Measurements from ENCODE around the gene ELP5.

The ELP5 gene

DNA sequence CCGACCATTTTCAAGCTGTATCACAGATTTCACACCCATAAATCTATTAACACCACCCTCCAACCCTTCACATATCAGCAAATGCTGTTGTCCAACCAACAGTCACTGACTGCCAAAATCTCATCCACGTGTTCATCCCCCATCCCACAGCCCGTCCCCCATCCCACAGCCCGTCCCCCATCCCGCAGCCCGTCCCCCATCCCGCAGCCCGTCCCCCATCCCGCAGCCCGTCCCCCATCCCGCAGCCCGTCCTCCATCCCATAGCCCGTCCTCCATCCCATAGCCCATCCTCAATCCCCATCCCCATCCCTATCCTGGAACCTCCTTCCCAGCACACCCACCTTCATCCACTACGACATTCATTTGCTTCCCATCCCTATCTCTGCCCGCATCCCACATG is 46.5 kb upstream of the ELP5 start:
- H3K79me1 ChIP-seq (ENCODE audit: low read length) = peaks cover 2% of the 10 kb centered on the region
- no peak overlapping the region for H3K23ac ChIP-seq (ENCODE audit: low read length)
- H3K27me3 ChIP-seq (ENCODE audit: insufficient read depth, low read length) = no peaks in the 10 kb centered on the region
- no peak overlapping the region for H2AK5ac ChIP-seq (ENCODE audit: low read length)
- 100% methylated on average over 2 of the region's 15 CpGs for WGBS (ENCODE audit: extremely low coverage, insufficient coverage, insufficient read length)
- H3K79me2 ChIP-seq (ENCODE audit: control insufficient read depth, insufficient read depth, low read length, poor library complexity) = no peaks in the 10 kb centered on the region
- H4K91ac ChIP-seq (ENCODE audit: low read depth, low read length) = no peak overlapping the region
- H3K18ac ChIP-seq (ENCODE audit: low read length) = no peak overlapping the region
- H2BK5ac ChIP-seq (ENCODE audit: low read depth, low read length, poor library complexity) = no peak overlapping the region
- H3K36me3 ChIP-seq (ENCODE audit: control insufficient read depth in 1 of 2, insufficient read depth in 2 of 2, low read length in 2 of 2) = peaks cover 17 to 18% of the 10 kb centered on the region in 2 experiments
- H3K27ac ChIP-seq (ENCODE audit: low read depth, low read length) = no peak overlapping the region
- H2BK12ac ChIP-seq (ENCODE audit: low read length) = no peak overlapping the region
- no peak overlapping the region for H3K14ac ChIP-seq (ENCODE audit: low read length)
- H4K8ac ChIP-seq (ENCODE audit: low read depth, low read length) = no peak overlapping the region
- H3K4me3 ChIP-seq (ENCODE audit: low read depth, low read length) = no peak overlapping the region
- H2AFZ ChIP-seq (ENCODE audit: insufficient read depth, low read length, poor library complexity) = no peak overlapping the region
- H2BK120ac ChIP-seq (ENCODE audit: insufficient read depth, low read length, poor library complexity) = no peak overlapping the region
- no peak overlapping the region for H3K4ac ChIP-seq (ENCODE audit: low read depth, low read length)
- no peak for DNase-seq
- H3K4me2 ChIP-seq (ENCODE audit: low read length) = peak overlapping the region; percentile 54
- no peak overlapping the region for H3K9ac ChIP-seq (ENCODE audit: low read length)
- H3K9me3 ChIP-seq (ENCODE audit: insufficient read depth, low read depth, low read length) = peaks cover 4% of the 10 kb centered on the region
- no peak overlapping the region for H4K12ac ChIP-seq (ENCODE audit: low read depth, low read length)
- peaks cover 10 to 14% of the 10 kb centered on the region in 2 experiments for H3K4me1 ChIP-seq (ENCODE audit: control insufficient read depth in 1 of 2, insufficient read depth in 2 of 2, low read length in 2 of 2)

DNA sequence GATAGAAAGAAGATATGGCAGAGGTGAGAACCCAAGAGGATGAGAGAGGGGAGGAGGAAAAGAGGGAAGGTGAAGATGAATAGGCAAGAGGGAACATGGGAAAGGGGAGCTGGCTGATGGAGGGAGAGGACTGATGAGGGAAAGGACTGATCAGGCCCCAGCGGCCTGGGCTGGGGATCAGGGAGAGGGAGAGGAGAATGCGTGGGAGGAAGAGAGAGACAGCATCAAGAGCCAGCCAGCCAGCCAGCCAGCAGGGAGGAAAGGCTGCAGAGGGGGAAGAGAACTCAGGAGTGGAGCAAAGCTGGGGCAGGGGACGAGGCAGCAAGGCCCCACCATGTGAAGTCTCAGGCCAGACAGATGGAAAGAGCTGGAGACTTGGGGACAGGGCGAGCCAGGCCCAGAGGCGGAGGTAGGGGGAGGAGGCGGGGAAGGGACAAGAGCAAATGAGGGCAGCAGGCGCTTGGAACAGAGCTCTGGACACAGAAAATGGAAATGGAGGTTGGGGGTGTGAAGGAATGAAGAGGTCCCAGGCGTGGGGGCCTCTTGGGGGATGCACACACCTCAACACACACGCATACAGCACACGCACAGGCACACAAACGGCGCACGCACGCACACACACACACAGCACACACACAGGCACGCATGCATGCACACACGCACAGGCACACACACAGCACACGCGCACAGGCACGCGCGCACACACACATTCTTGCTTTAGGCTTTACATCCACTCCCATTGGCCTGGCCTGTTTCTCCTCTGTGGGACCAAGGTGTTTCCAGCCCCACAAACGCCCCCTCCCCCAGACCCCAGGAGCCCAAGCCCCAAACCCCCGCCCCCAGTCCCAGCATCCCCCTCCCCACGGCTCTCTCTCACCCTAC is 44.7 kb upstream of the ELP5 start:
- H2BK12ac ChIP-seq (ENCODE audit: low read length) = no peak overlapping the region
- DNase-seq = no peak
- no peak overlapping the region for H4K12ac ChIP-seq (ENCODE audit: low read depth, low read length)
- no peak overlapping the region for H3K4me2 ChIP-seq (ENCODE audit: low read length)
- H3K27me3 ChIP-seq (ENCODE audit: insufficient read depth, low read length) = no peaks in the 10 kb centered on the region
- H3K4me3 ChIP-seq (ENCODE audit: low read depth, low read length) = peak overlapping the region; percentile 49
- H2BK5ac ChIP-seq (ENCODE audit: low read depth, low read length, poor library complexity) = no peak overlapping the region
- H2AFZ ChIP-seq (ENCODE audit: insufficient read depth, low read length, poor library complexity) = no peak overlapping the region
- H3K79me2 ChIP-seq (ENCODE audit: control insufficient read depth, insufficient read depth, low read length, poor library complexity) = peaks cover 1% of the 10 kb centered on the region
- no peak overlapping the region for H3K18ac ChIP-seq (ENCODE audit: low read length)
- peaks cover 2% of the 10 kb centered on the region for H3K79me1 ChIP-seq (ENCODE audit: low read length)
- H3K27ac ChIP-seq (ENCODE audit: low read depth, low read length) = no peak overlapping the region
- H2AK5ac ChIP-seq (ENCODE audit: low read length) = no peak overlapping the region
- no peak overlapping the region for H3K9ac ChIP-seq (ENCODE audit: low read length)
- WGBS (ENCODE audit: extremely low coverage, insufficient coverage, insufficient read length) = no CpG with 5 or more reads among the region's 24 CpGs
- H4K91ac ChIP-seq (ENCODE audit: low read depth, low read length) = no peak overlapping the region
- peaks cover 4% of the 10 kb centered on the region for H3K9me3 ChIP-seq (ENCODE audit: insufficient read depth, low read depth, low read length)
- H3K4me1 ChIP-seq (ENCODE audit: control insufficient read depth in 1 of 2, insufficient read depth in 2 of 2, low read length in 2 of 2) = peaks cover 17% of the 10 kb centered on the region in 2 experiments
- H3K14ac ChIP-seq (ENCODE audit: low read length) = no peak overlapping the region
- H4K8ac ChIP-seq (ENCODE audit: low read depth, low read length) = no peak overlapping the region
- H3K36me3 ChIP-seq (ENCODE audit: control insufficient read depth in 1 of 2, insufficient read depth in 2 of 2, low read length in 2 of 2) = peaks cover 15 to 17% of the 10 kb centered on the region in 2 experiments
- H2BK120ac ChIP-seq (ENCODE audit: insufficient read depth, low read length, poor library complexity) = no peak overlapping the region
- no peak overlapping the region for H3K4ac ChIP-seq (ENCODE audit: low read depth, low read length)
- no peak overlapping the region for H3K23ac ChIP-seq (ENCODE audit: low read length)

DNA sequence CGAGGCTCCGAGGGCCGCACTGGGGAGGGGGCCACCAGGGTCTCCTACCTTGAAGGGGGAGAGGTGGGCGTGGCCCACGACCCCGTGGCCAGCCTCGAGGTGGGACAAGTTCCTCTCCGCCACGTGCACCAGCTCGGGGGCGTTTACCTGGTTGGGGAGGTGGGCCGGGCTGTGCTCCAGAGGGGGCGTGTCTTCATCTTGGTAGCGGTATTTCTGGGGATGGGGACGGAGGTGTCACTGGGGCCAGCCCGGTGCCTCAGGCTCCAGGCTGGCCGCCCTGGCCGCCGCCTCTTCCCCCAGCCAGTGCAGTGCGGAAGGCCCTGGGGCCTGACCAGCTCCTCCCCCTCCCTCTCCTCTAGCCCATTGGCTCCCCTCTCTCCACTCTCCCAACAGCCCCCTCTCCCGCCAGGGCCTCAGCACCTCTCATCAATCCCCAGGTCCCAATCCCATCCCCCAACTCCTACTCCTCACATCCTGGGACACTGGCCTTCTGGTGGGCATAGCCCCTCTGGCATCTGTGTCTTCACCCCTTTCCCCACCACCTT is 43.9 kb upstream of the ELP5 start:
- H3K23ac ChIP-seq (ENCODE audit: low read length) = no peak overlapping the region
- peaks cover 17% of the 10 kb centered on the region in 2 experiments for H3K4me1 ChIP-seq (ENCODE audit: control insufficient read depth in 1 of 2, insufficient read depth in 2 of 2, low read length in 2 of 2)
- H3K79me2 ChIP-seq (ENCODE audit: control insufficient read depth, insufficient read depth, low read length, poor library complexity) = peaks cover 1% of the 10 kb centered on the region
- no peaks in the 10 kb centered on the region for H3K27me3 ChIP-seq (ENCODE audit: insufficient read depth, low read length)
- no CpG with 5 or more reads among the region's 21 CpGs for WGBS (ENCODE audit: extremely low coverage, insufficient coverage, insufficient read length)
- H3K18ac ChIP-seq (ENCODE audit: low read length) = no peak overlapping the region
- H3K14ac ChIP-seq (ENCODE audit: low read length) = no peak overlapping the region
- H2AK5ac ChIP-seq (ENCODE audit: low read length) = no peak overlapping the region
- H2BK120ac ChIP-seq (ENCODE audit: insufficient read depth, low read length, poor library complexity) = no peak overlapping the region
- H4K8ac ChIP-seq (ENCODE audit: low read depth, low read length) = no peak overlapping the region
- H3K79me1 ChIP-seq (ENCODE audit: low read length) = peaks cover 2% of the 10 kb centered on the region
- no peak overlapping the region for H3K4me2 ChIP-seq (ENCODE audit: low read length)
- H4K91ac ChIP-seq (ENCODE audit: low read depth, low read length) = no peak overlapping the region
- H2BK12ac ChIP-seq (ENCODE audit: low read length) = no peak overlapping the region
- H3K4ac ChIP-seq (ENCODE audit: low read depth, low read length) = no peak overlapping the region
- H2BK5ac ChIP-seq (ENCODE audit: low read depth, low read length, poor library complexity) = no peak overlapping the region
- DNase-seq = no peak
- H3K27ac ChIP-seq (ENCODE audit: low read depth, low read length) = no peak overlapping the region
- H2AFZ ChIP-seq (ENCODE audit: insufficient read depth, low read length, poor library complexity) = no peak overlapping the region
- H3K4me3 ChIP-seq (ENCODE audit: low read depth, low read length) = no peak overlapping the region
- peaks cover 4% of the 10 kb centered on the region for H3K9me3 ChIP-seq (ENCODE audit: insufficient read depth, low read depth, low read length)
- H3K36me3 ChIP-seq (ENCODE audit: control insufficient read depth in 1 of 2, insufficient read depth in 2 of 2, low read length in 2 of 2) = peaks cover 10 to 11% of the 10 kb centered on the region in 2 experiments
- H4K12ac ChIP-seq (ENCODE audit: low read depth, low read length) = no peak overlapping the region
- H3K9ac ChIP-seq (ENCODE audit: low read length) = no peak overlapping the region

DNA sequence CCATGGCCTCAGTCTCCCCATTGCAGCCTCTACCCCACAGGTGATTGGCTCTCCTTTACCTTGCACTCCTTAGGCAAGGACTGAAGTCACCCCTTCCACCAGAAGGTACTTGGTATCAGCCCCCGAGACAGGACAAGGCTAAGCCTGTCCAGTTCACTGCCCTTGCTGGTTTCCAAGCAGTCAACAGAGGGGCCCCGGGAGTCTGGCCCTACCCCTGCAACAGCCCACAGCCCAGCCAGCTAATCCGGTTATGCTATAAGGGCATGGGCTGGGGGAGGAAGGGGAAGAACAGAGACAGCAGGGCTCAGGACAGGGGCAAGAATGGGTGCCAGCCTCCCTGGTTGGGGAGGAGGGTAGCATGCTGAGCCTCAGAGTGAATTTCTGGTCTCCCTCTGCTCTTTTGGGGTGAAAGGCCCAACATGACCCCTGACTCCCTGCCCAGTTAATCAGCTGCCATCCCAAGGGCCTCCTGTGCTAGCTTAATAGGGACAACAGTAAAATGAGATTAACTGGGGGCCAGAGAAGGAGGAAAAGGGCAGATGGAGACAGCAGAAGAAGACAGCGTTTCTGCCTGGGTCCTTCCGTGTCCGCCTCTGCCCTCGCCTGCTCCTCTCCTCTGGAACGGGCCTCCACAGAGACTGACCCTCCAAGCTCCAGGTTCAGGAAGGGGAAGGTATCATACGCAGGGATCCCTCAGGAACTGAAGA is 43.1 kb upstream of the ELP5 start:
- no peak overlapping the region for H2BK120ac ChIP-seq (ENCODE audit: insufficient read depth, low read length, poor library complexity)
- H3K4ac ChIP-seq (ENCODE audit: low read depth, low read length) = no peak overlapping the region
- no peak overlapping the region for H4K12ac ChIP-seq (ENCODE audit: low read depth, low read length)
- H2AK5ac ChIP-seq (ENCODE audit: low read length) = no peak overlapping the region
- H2BK5ac ChIP-seq (ENCODE audit: low read depth, low read length, poor library complexity) = no peak overlapping the region
- H3K14ac ChIP-seq (ENCODE audit: low read length) = no peak overlapping the region
- no peak overlapping the region for H3K9ac ChIP-seq (ENCODE audit: low read length)
- no peak overlapping the region for H3K27ac ChIP-seq (ENCODE audit: low read depth, low read length)
- H3K36me3 ChIP-seq (ENCODE audit: control insufficient read depth in 1 of 2, insufficient read depth in 2 of 2, low read length in 2 of 2) = peaks cover 3% of the 10 kb centered on the region in 2 experiments
- no peak overlapping the region for H2AFZ ChIP-seq (ENCODE audit: insufficient read depth, low read length, poor library complexity)
- no peak overlapping the region for H3K23ac ChIP-seq (ENCODE audit: low read length)
- H4K91ac ChIP-seq (ENCODE audit: low read depth, low read length) = no peak overlapping the region
- H3K27me3 ChIP-seq (ENCODE audit: insufficient read depth, low read length) = no peaks in the 10 kb centered on the region
- H3K9me3 ChIP-seq (ENCODE audit: insufficient read depth, low read depth, low read length) = peaks cover 4% of the 10 kb centered on the region
- H4K8ac ChIP-seq (ENCODE audit: low read depth, low read length) = no peak overlapping the region
- DNase-seq = no peak
- peaks cover 2% of the 10 kb centered on the region for H3K79me1 ChIP-seq (ENCODE audit: low read length)
- no peak overlapping the region for H2BK12ac ChIP-seq (ENCODE audit: low read length)
- no peak overlapping the region for H3K4me3 ChIP-seq (ENCODE audit: low read depth, low read length)
- no CpG with 5 or more reads among the region's 9 CpGs for WGBS (ENCODE audit: extremely low coverage, insufficient coverage, insufficient read length)
- no peak overlapping the region for H3K18ac ChIP-seq (ENCODE audit: low read length)
- H3K4me1 ChIP-seq (ENCODE audit: control insufficient read depth in 1 of 2, insufficient read depth in 2 of 2, low read length in 2 of 2) = peaks cover 19 to 20% of the 10 kb centered on the region in 2 experiments
- peaks cover 1% of the 10 kb centered on the region for H3K79me2 ChIP-seq (ENCODE audit: control insufficient read depth, insufficient read depth, low read length, poor library complexity)
- H3K4me2 ChIP-seq (ENCODE audit: low read length) = no peak overlapping the region

Measured in trophoblast cell (in vitro differentiated cells and primary cell).